Measurements from ENCODE around the gene CYS1.

Gene CYS1

GRCh38 chr2:10085043-10085667 lies 4.9 kb upstream of the CYS1 start:
- in situ Hi-C loops (cut with MboI; ENCODE audit: low pct_unique_long_range_greater_than_20kb, low sequenced_read_pairs, unreplicated experiment): no loop called here
- no peak for DNase-seq (ENCODE audit: low spot score)
- TF ChIP-seq CTCF (IDR thresholded peaks at IDR 0.05; ENCODE audit: extremely low read depth, insufficient read depth, missing control alignments): no peak

- no peak for DNase-seq (ENCODE audit: low spot score)
- no peak for TF ChIP-seq CTCF (IDR thresholded peaks at IDR 0.05; ENCODE audit: extremely low read depth, insufficient read depth, missing control alignments)
- in situ Hi-C loops (cut with MboI; ENCODE audit: low pct_unique_long_range_greater_than_20kb, low sequenced_read_pairs, unreplicated experiment): no loop called here
Observed at GRCh38 chr2:10084223-10084865, 4.1 kb upstream of the CYS1 start.

- no peak for TF ChIP-seq CTCF (IDR thresholded peaks at IDR 0.05; ENCODE audit: extremely low read depth, insufficient read depth, missing control alignments)
- in situ Hi-C loops (cut with MboI; ENCODE audit: low pct_unique_long_range_greater_than_20kb, low sequenced_read_pairs, unreplicated experiment): no loop called here
- no peak for DNase-seq (ENCODE audit: low spot score)
Observed at GRCh38 chr2:10083692-10084211, 3.5 kb upstream of the CYS1 start.

- in situ Hi-C loops (cut with MboI; ENCODE audit: low pct_unique_long_range_greater_than_20kb, low sequenced_read_pairs, unreplicated experiment): no loop called here
Observed at GRCh38 chr2:10083046-10083445, 2.8 kb upstream of the CYS1 start.

GRCh38 chr2:10080536-10081304 lies 509 bp upstream of the CYS1 start:
- DNase-seq (ENCODE audit: low spot score): peak; percentile 78
- in situ Hi-C loops (cut with MboI; ENCODE audit: low pct_unique_long_range_greater_than_20kb, low sequenced_read_pairs, unreplicated experiment): no loop called here
- no peak for TF ChIP-seq CTCF (IDR thresholded peaks at IDR 0.05; ENCODE audit: extremely low read depth, insufficient read depth, missing control alignments)

More at GRCh38 chr2:10083046-10083445, 2.8 kb upstream of the CYS1 start:
- no peak for DNase-seq (ENCODE audit: low spot score)
- no peak for TF ChIP-seq CTCF (IDR thresholded peaks at IDR 0.05; ENCODE audit: extremely low read depth, insufficient read depth, missing control alignments)

- TF ChIP-seq CTCF (IDR thresholded peaks at IDR 0.05; ENCODE audit: extremely low read depth, insufficient read depth, missing control alignments): no peak
- peak; percentile 59 for DNase-seq (ENCODE audit: low spot score)
- in situ Hi-C loops (cut with MboI; ENCODE audit: low pct_unique_long_range_greater_than_20kb, low sequenced_read_pairs, unreplicated experiment): no loop called here
Observed at GRCh38 chr2:10079266-10079869, 843 bp downstream of the CYS1 start.

All from GM13977 (cell line).